Endothelial cell of umbilical vein (primary cell): ENCODE measurements around the gene FRMD5.

Experiments used
- EZH2 ChIP-seq: IDR thresholded peaks from 2 replicates; pipeline ENCODE4 v1.6.1; 2012; ENCODE audit warnings: borderline replicate concordance, low read depth, mild to moderate bottlenecking, moderate library complexity, low read length, inconsistent platforms; ENCODE audit not compliant: severe bottlenecking
- FOS ChIP-seq: IDR thresholded peaks from 2 replicates; pipeline ENCODE4 v1.6.1; 2011; ENCODE audit warnings: mild to moderate bottlenecking, low read length, moderate library complexity, borderline replicate concordance; ENCODE audit not compliant: insufficient read depth
- GATA2 ChIP-seq: IDR thresholded peaks from 2 replicates; pipeline ENCODE4 v1.7.0; 2011; ENCODE audit warnings: low read depth, mild to moderate bottlenecking, moderate library complexity, mixed read lengths, low read length; ENCODE audit not compliant: insufficient read length, insufficient read depth
- POLR2A ChIP-seq: IDR thresholded peaks from 2 replicates; pipeline ENCODE4 v1.6.1; 2012; ENCODE audit warnings: low read depth, mild to moderate bottlenecking, control low read depth, low read length
- POLR2AphosphoS5 ChIP-seq: IDR thresholded peaks from 2 replicates; pipeline ENCODE4 v1.6.1; 2012; ENCODE audit warnings: low read depth, mild to moderate bottlenecking, control low read depth, low read length, moderate library complexity; ENCODE audit not compliant: insufficient read depth
- TF ChIP-seq, protein P1 (sequence below), 2 donors: IDR thresholded peaks; 1 replicate in 1 of 2; 2 replicates in 1 of 2; pipeline ENCODE4 v1.5.1; 2011; ENCODE audit warnings: low read length in 2 of 2, mild to moderate bottlenecking in 2 of 2, moderate library complexity in 2 of 2, control low read depth in 1 of 2, inconsistent platforms in 1 of 2, low read depth in 1 of 2; ENCODE audit not compliant: insufficient read depth in 1 of 2; ENCODE audit errors: extremely low read depth in 1 of 2
- TF ChIP-seq, protein P2 (sequence below): IDR thresholded peaks from 2 replicates; pipeline ENCODE4 v1.6.1; 2011; ENCODE audit not compliant: insufficient read depth, insufficient read length

GRCh38 chr15:44177139-44177538 is 17.9 kb downstream of the FRMD5 start:
- TF ChIP-seq, protein P1, sequence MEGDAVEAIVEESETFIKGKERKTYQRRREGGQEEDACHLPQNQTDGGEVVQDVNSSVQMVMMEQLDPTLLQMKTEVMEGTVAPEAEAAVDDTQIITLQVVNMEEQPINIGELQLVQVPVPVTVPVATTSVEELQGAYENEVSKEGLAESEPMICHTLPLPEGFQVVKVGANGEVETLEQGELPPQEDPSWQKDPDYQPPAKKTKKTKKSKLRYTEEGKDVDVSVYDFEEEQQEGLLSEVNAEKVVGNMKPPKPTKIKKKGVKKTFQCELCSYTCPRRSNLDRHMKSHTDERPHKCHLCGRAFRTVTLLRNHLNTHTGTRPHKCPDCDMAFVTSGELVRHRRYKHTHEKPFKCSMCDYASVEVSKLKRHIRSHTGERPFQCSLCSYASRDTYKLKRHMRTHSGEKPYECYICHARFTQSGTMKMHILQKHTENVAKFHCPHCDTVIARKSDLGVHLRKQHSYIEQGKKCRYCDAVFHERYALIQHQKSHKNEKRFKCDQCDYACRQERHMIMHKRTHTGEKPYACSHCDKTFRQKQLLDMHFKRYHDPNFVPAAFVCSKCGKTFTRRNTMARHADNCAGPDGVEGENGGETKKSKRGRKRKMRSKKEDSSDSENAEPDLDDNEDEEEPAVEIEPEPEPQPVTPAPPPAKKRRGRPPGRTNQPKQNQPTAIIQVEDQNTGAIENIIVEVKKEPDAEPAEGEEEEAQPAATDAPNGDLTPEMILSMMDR (IDR thresholded peaks at IDR 0.05; ENCODE audit: extremely low read depth in 1 of 2, insufficient read depth in 1 of 2, low read depth in 1 of 2, low read length in 2 of 2) = no peak
- TF ChIP-seq POLR2A = no peak
- no peak for TF ChIP-seq EZH2
- TF ChIP-seq POLR2AphosphoS5 = no peak
- TF ChIP-seq GATA2 = no peak
- TF ChIP-seq, protein P2, sequence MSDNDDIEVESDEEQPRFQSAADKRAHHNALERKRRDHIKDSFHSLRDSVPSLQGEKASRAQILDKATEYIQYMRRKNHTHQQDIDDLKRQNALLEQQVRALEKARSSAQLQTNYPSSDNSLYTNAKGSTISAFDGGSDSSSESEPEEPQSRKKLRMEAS = no peak
- TF ChIP-seq FOS = no peak
